GM10266 (cell line): Measurements from ENCODE around the gene ZNF407.

ENCODE experiments used
- DNase-seq: peaks from one replicate; pipeline ENCODE4 v3.0.0; 2012; ENCODE audit errors: extremely low spot score
- CTCF ChIP-seq: IDR thresholded peaks from 2 replicates; pipeline ENCODE4 v1.5.1; 2012; ENCODE audit warnings: mild to moderate bottlenecking, low read depth; ENCODE audit not compliant: control insufficient read depth, insufficient read depth; ENCODE audit errors: missing control alignments

The ZNF407 gene

GRCh38 chr18:75112186-75113096, 514.8 kb downstream of the ZNF407 start:
- no peak for TF ChIP-seq CTCF
- DNase-seq: no peak

- TF ChIP-seq CTCF: no peak
- DNase-seq: no peak
These were observed 515.8 kb downstream of the ZNF407 start for GRCh38 chr18:75113455-75113854.

- no peak for TF ChIP-seq CTCF
- DNase-seq: no peak
These were observed 516.6 kb downstream of the ZNF407 start for GRCh38 chr18:75114231-75114764.
